Hepatocyte (in vitro differentiated cells): ENCODE results near the gene BRINP3. TPM values are rescaled to one million over a fixed set of nuclear protein-coding genes. Genes with fewer than 3 reads are reported as not detected.

ENCODE experiments used
- DNase-seq: peaks from one replicate; pipeline ENCODE4 v3.0.0-alpha.2; 2016; ENCODE audit warnings: low spot score
- H2AFZ ChIP-seq: fragments of 200-600 bp; sonication (generic); 2 replicates; pipeline ENCODE4 v1.6.0; 2016; ENCODE audit warnings: antibody characterized with exemption, mild to moderate bottlenecking
- H3K27ac ChIP-seq: fragments of 200-600 bp; sonication (generic); 2 replicates; pipeline ENCODE4 v1.5.1; 2016; ENCODE audit warnings: mild to moderate bottlenecking
- H3K27me3 ChIP-seq: fragments of 200-600 bp; sonication (generic); 2 replicates; pipeline ENCODE4 v1.6.1; 2016
- H3K36me3 ChIP-seq: fragments of 200-600 bp; sonication (generic); replicated peaks from 2 replicates; pipeline ENCODE4 v1.5.1; 2016; ENCODE audit warnings: low read depth; ENCODE audit not compliant: insufficient read depth
- H3K4me1 ChIP-seq: fragments of 200-600 bp; sonication (generic); 2 replicates; pipeline ENCODE4 v1.5.1; 2016; ENCODE audit warnings: mild to moderate bottlenecking, moderate library complexity; ENCODE audit not compliant: insufficient read depth
- H3K4me2 ChIP-seq: fragments of 200-600 bp; sonication (generic); 2 replicates; pipeline ENCODE4 v1.6.0; 2016
- H3K4me3 ChIP-seq: fragments of 200-600 bp; sonication (generic); 2 replicates; pipeline ENCODE4 v1.5.1; 2016; ENCODE audit warnings: mild to moderate bottlenecking
- H3K79me2 ChIP-seq: fragments of 200-600 bp; sonication (generic); 2 replicates; pipeline ENCODE4 v1.6.0; 2017; ENCODE audit warnings: mild to moderate bottlenecking
- H3K9me2 ChIP-seq: fragments of 200-600 bp; sonication (generic); replicated peaks from 2 replicates; pipeline ENCODE4 v1.6.0; 2017; ENCODE audit warnings: mild to moderate bottlenecking; ENCODE audit not compliant: insufficient read depth
- H3K9me3 ChIP-seq: fragments of 200-600 bp; sonication (generic); 2 replicates; pipeline ENCODE4 v1.5.1; 2016; ENCODE audit warnings: low read depth, mild to moderate bottlenecking
- H4K20me1 ChIP-seq: fragments of 200-600 bp; sonication (generic); 2 replicates; pipeline ENCODE4 v1.6.0; 2016; ENCODE audit warnings: mild to moderate bottlenecking; ENCODE audit not compliant: insufficient read depth, poor library complexity, severe bottlenecking
- CTCF ChIP-seq: fragments of 200-600 bp; sonication (generic); IDR thresholded peaks from 2 replicates; pipeline ENCODE4 v1.5.1; 2016; ENCODE audit warnings: antibody characterized with exemption, mild to moderate bottlenecking; ENCODE audit not compliant: poor library complexity
- EZH2 ChIP-seq: fragments of 200-600 bp; sonication (generic); IDR thresholded peaks from 2 replicates; pipeline ENCODE4 v1.6.1; 2016; ENCODE audit warnings: antibody characterized with exemption, mild to moderate bottlenecking, borderline replicate concordance
- EZH2phosphoT487 ChIP-seq: fragments of 200-600 bp; sonication (generic); IDR thresholded peaks from one replicate; pipeline ENCODE4 v1.6.1; 2018; ENCODE audit warnings: antibody characterized with exemption, mild to moderate bottlenecking, low read depth, moderate library complexity; ENCODE audit not compliant: unreplicated experiment, severe bottlenecking
- WGBS: methylation state at CpG from one replicate; pipeline ENCODE4 v1.1.6; 2016; ENCODE audit warnings: low lambda C conversion rate; ENCODE audit errors: missing lambda C conversion rate; 5-methylcytosine and 5-hydroxymethylcytosine counted together
- polyA plus RNA-seq: library from polyadenylated mRNA; unstranded; fragments of >200 nt; fragmentation: Nextera tagmentation; extraction: Ambion mirVana; gene quantifications from 2 replicates; pipeline ENCODE4 v1.2.1, GENCODE V29; 2016
- total RNA-seq: library from RNA; depleted of rRNA; stranded (reverse); fragments of >200 nt; gene quantifications from 2 replicates; pipeline ENCODE4 v1.2.3, GENCODE V29; 2014

The BRINP3 gene
- total and polyA plus RNA-seq, 2 experiments from 2014 or later: 15.3 to 37.9 TPM

DNA sequence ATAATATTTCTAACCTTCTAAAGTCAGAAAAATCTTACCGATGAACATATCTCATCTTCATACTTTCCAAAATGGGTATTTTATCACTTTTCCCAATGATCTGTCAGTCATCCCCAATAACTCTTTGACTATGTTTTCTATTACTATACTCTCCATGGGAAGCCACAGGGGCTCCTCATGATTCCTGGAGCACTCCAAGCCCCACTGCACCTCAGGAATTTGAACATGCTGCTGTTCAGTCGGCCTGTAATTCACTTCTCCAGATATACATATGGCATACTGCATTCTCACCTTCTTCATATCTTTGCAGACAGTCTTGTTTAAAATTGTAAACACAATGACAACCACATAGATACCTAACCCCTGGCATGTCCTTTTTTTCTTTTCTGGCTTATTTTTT lies 333.0 kb downstream of the BRINP3 start:
- no peak overlapping the region for H3K27ac ChIP-seq
- H3K4me3 ChIP-seq: no peak overlapping the region
- H3K36me3 ChIP-seq: no peaks in the 10 kb centered on the region
- no peaks in the 10 kb centered on the region for H4K20me1 ChIP-seq
- H3K9me2 ChIP-seq: no peaks in the 10 kb centered on the region
- no peaks in the 10 kb centered on the region for H3K4me1 ChIP-seq
- no peaks in the 10 kb centered on the region for H3K9me3 ChIP-seq
- 86% methylated on average over 2 of the region's 2 CpGs for WGBS
- H3K27me3 ChIP-seq: no peaks in the 10 kb centered on the region
- no peak for TF ChIP-seq EZH2
- no peak for DNase-seq
- H3K79me2 ChIP-seq: no peaks in the 10 kb centered on the region
- H3K4me2 ChIP-seq: no peak overlapping the region
- no peak overlapping the region for H2AFZ ChIP-seq

DNA sequence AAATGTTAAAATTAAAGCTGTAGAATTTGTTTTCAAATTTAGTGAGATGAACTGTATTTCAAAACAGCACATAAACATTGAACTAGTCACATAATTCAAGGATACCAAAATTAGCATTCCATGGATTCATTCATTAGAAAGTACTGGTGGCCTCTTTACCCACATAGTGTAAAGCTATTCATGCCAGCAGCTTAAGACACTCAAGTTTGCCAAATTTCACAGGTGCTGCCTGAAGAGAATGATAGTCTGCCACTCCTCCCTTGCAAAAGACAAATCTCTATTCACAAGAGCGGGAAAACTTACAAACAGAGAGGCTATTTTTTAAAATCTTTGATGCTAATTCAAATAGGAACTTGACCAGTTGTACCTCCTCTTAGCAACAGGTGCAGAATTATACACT lies 337.0 kb downstream of the BRINP3 start:
- no peaks in the 10 kb centered on the region for H3K9me3 ChIP-seq
- H4K20me1 ChIP-seq: no peaks in the 10 kb centered on the region
- H3K79me2 ChIP-seq: no peaks in the 10 kb centered on the region
- no peak overlapping the region for H3K4me2 ChIP-seq
- 100% methylated on average over 1 of the region's 1 CpG for WGBS
- no peak overlapping the region for H3K27ac ChIP-seq
- H2AFZ ChIP-seq: no peak overlapping the region
- H3K9me2 ChIP-seq: no peaks in the 10 kb centered on the region
- no peak for DNase-seq
- TF ChIP-seq EZH2phosphoT487 (no peak), CTCF (no peak), EZH2 (no peak)
- H3K36me3 ChIP-seq: no peaks in the 10 kb centered on the region
- H3K4me3 ChIP-seq: no peak overlapping the region
- H3K4me1 ChIP-seq: no peaks in the 10 kb centered on the region
- H3K27me3 ChIP-seq: no peaks in the 10 kb centered on the region

GRCh38 chr1:190138702-190139101 lies 339.0 kb downstream of the BRINP3 start:
- no peak overlapping the region for H3K4me2 ChIP-seq
- no peak for DNase-seq
- H3K9me2 ChIP-seq: no peaks in the 10 kb centered on the region
- WGBS: 91% methylated on average over 1 of the region's 1 CpG
- no peaks in the 10 kb centered on the region for H3K79me2 ChIP-seq
- no peaks in the 10 kb centered on the region for H3K36me3 ChIP-seq
- no peaks in the 10 kb centered on the region for H3K9me3 ChIP-seq
- H2AFZ ChIP-seq: no peak overlapping the region
- no peak overlapping the region for H3K4me3 ChIP-seq
- H3K4me1 ChIP-seq: no peaks in the 10 kb centered on the region
- H3K27ac ChIP-seq: no peak overlapping the region
- TF ChIP-seq EZH2 (no peak), EZH2phosphoT487 (no peak), CTCF (no peak)
- no peaks in the 10 kb centered on the region for H4K20me1 ChIP-seq
- no peaks in the 10 kb centered on the region for H3K27me3 ChIP-seq

- TF ChIP-seq EZH2phosphoT487 (no peak), EZH2 (no peak), CTCF (no peak)
- Histone ChIP-seq H3K4me2 (no peak overlapping the region), H3K9me3 (no peaks in the 10 kb centered on the region), H3K36me3 (no peaks in the 10 kb centered on the region), H3K9me2 (no peaks in the 10 kb centered on the region), H4K20me1 (no peaks in the 10 kb centered on the region), H3K27ac (no peak overlapping the region), H3K79me2 (no peaks in the 10 kb centered on the region), H3K4me1 (no peaks in the 10 kb centered on the region), H3K4me3 (no peak overlapping the region), H2AFZ (no peak overlapping the region), H3K27me3 (no peaks in the 10 kb centered on the region)
- DNase-seq: no peak
- WGBS: 58% methylated on average over 2 of the region's 2 CpGs
Observed at GRCh38 chr1:190138266-190138665, 339.4 kb downstream of the BRINP3 start.
